ENCODE measurements around the gene MAP4K4. TPM values are rescaled to one million over a fixed set of nuclear protein-coding genes. Genes with fewer than 3 reads are reported as not detected.
"Not testable (repeated sequence)": the region's sequence is repeated elsewhere in the genome, so short reads cannot be mapped to it uniquely, and the experiment has no call there.

The MAP4K4 gene
- total RNA-seq, 1 experiment from 2014 or later, result 41.3 TPM

GRCh38 chr2:101893681-101894381 lies 196.3 kb downstream of the MAP4K4 start:
- in situ Hi-C loops (cut with HindIII; ENCODE audit: low pct_unique_long_range_greater_than_20kb, low sequenced_read_pairs), result no loop called here
- no peak for DNase-seq (ENCODE audit: low read depth)

GRCh38 chr2:101895039-101895438 lies 197.5 kb downstream of the MAP4K4 start:
- in situ Hi-C loops (cut with HindIII; ENCODE audit: low pct_unique_long_range_greater_than_20kb, low sequenced_read_pairs), result no loop called here
- no peak for DNase-seq (ENCODE audit: low read depth)

GRCh38 chr2:101895819-101896322 lies 198.4 kb downstream of the MAP4K4 start:
- in situ Hi-C loops (cut with HindIII; ENCODE audit: low pct_unique_long_range_greater_than_20kb, low sequenced_read_pairs), result no loop called here
- DNase-seq (ENCODE audit: low read depth), result no peak

- in situ Hi-C loops (cut with HindIII; ENCODE audit: low pct_unique_long_range_greater_than_20kb, low sequenced_read_pairs), result no loop called here
- no peak for DNase-seq (ENCODE audit: low read depth)
Observed at GRCh38 chr2:101897301-101897700, 199.8 kb downstream of the MAP4K4 start.

GRCh38 chr2:101899265-101899664 lies 201.8 kb downstream of the MAP4K4 start:
- in situ Hi-C loops (cut with HindIII; ENCODE audit: low pct_unique_long_range_greater_than_20kb, low sequenced_read_pairs), result no loop called here
- no peak for DNase-seq (ENCODE audit: low read depth)

- in situ Hi-C loops (cut with HindIII; ENCODE audit: low pct_unique_long_range_greater_than_20kb, low sequenced_read_pairs), result no loop called here
- no peak for DNase-seq (ENCODE audit: low read depth)
Observed at GRCh38 chr2:101899871-101900270, 202.4 kb downstream of the MAP4K4 start.

GRCh38 chr2:101900375-101900774 lies 202.9 kb downstream of the MAP4K4 start:
- in situ Hi-C loops (cut with HindIII; ENCODE audit: low pct_unique_long_range_greater_than_20kb, low sequenced_read_pairs), result no loop called here
- DNase-seq (ENCODE audit: low read depth), result no peak

GRCh38 chr2:101901241-101901640 lies 203.7 kb downstream of the MAP4K4 start:
- in situ Hi-C loops (cut with HindIII; ENCODE audit: low pct_unique_long_range_greater_than_20kb, low sequenced_read_pairs), result no loop called here
- no peak for DNase-seq (ENCODE audit: low read depth)

- in situ Hi-C loops (cut with HindIII; ENCODE audit: low pct_unique_long_range_greater_than_20kb, low sequenced_read_pairs), result no loop called here
- no peak for DNase-seq (ENCODE audit: low read depth)
Observed at GRCh38 chr2:101902169-101902568, 204.7 kb downstream of the MAP4K4 start.

- in situ Hi-C loops (cut with HindIII; ENCODE audit: low pct_unique_long_range_greater_than_20kb, low sequenced_read_pairs), result no loop called here
- no peak for DNase-seq (ENCODE audit: low read depth)
Observed at GRCh38 chr2:101904916-101905315, 207.4 kb downstream of the MAP4K4 start.

- in situ Hi-C loops (cut with HindIII; ENCODE audit: low pct_unique_long_range_greater_than_20kb, low sequenced_read_pairs), result no loop called here
- no peak for DNase-seq (ENCODE audit: low read depth)
Observed at GRCh38 chr2:101905746-101906336, 208.3 kb downstream of the MAP4K4 start.

- DNase-seq (ENCODE audit: low read depth), result no peak
- in situ Hi-C loops (cut with HindIII; ENCODE audit: low pct_unique_long_range_greater_than_20kb, low sequenced_read_pairs), result no loop called here
Observed at GRCh38 chr2:101909760-101910159, 212.3 kb downstream of the MAP4K4 start.

- no peak for DNase-seq (ENCODE audit: low read depth)
- in situ Hi-C loops (cut with HindIII; ENCODE audit: low pct_unique_long_range_greater_than_20kb, low sequenced_read_pairs), result no loop called here
Observed at GRCh38 chr2:101912545-101912944, 215.0 kb downstream of the MAP4K4 start.

- no peak for DNase-seq (ENCODE audit: low read depth)
- in situ Hi-C loops (cut with HindIII; ENCODE audit: low pct_unique_long_range_greater_than_20kb, low sequenced_read_pairs), result no loop called here
Observed at GRCh38 chr2:101921319-101921952, 223.9 kb downstream of the MAP4K4 start.

- in situ Hi-C loops (cut with HindIII; ENCODE audit: low pct_unique_long_range_greater_than_20kb, low sequenced_read_pairs), result no loop called here
- DNase-seq (ENCODE audit: low read depth), result no peak
Observed at GRCh38 chr2:101921953-101922325, 224.4 kb downstream of the MAP4K4 start.

- in situ Hi-C loops (cut with HindIII; ENCODE audit: low pct_unique_long_range_greater_than_20kb, low sequenced_read_pairs), result not testable (repeated sequence)
Observed at GRCh38 chr2:101924311-101924710, 226.8 kb downstream of the MAP4K4 start.

GRCh38 chr2:101930019-101930418 lies 232.5 kb downstream of the MAP4K4 start:
- DNase-seq (ENCODE audit: low read depth), result no peak
- in situ Hi-C loops (cut with HindIII; ENCODE audit: low pct_unique_long_range_greater_than_20kb, low sequenced_read_pairs), result no loop called here

More at GRCh38 chr2:101924311-101924710, 226.8 kb downstream of the MAP4K4 start:
- DNase-seq (ENCODE audit: low read depth), result not testable (repeated sequence)

- in situ Hi-C loops (cut with HindIII; ENCODE audit: low pct_unique_long_range_greater_than_20kb, low sequenced_read_pairs), result no loop called here
- no peak for DNase-seq (ENCODE audit: low read depth)
Observed at GRCh38 chr2:101930847-101931246, 233.3 kb downstream of the MAP4K4 start.

- in situ Hi-C loops (cut with HindIII; ENCODE audit: low pct_unique_long_range_greater_than_20kb, low sequenced_read_pairs), result no loop called here
- DNase-seq (ENCODE audit: low read depth), result no peak
Observed at GRCh38 chr2:101931402-101931801, 233.9 kb downstream of the MAP4K4 start.
